ENCODE data around the gene GOLGA8N. TPM values are rescaled to one million over a fixed set of nuclear protein-coding genes. Genes with fewer than 3 reads are reported as not detected.
"Not testable (repeated sequence)": the region's sequence is repeated elsewhere in the genome, so short reads cannot be mapped to it uniquely, and the experiment has no call there.

The GOLGA8N gene
- 6.2 and 47.5 TPM in 2 replicates for total RNA-seq
- polyA plus RNA-seq (2012): 13.4 TPM

DNA sequence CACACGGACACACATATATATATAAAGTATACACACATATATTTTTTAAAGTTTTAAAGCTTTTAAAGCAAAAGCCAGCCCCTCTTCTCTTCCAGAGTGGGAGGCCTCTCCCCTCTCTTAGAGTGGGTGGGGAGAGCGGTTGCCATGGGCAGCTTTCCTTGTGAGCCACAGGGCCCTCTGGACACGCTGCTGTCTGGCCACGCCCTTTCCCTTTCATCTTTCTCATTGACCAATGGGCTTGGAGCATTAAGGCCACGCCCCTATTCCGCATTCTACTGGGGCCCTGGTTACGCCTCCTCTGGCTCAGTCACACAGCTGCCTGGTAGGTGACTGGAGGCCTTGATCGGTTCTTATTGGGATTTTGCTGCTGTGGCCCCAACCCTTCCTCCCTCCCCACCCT, at the start of gene GOLGA8N:
Gene GOLGA8N (plus strand): TSS at position 306 of the 400 bp plus-strand sequence.
- DNase-seq (ENCODE audit: low read depth): not testable (repeated sequence)

DNA sequence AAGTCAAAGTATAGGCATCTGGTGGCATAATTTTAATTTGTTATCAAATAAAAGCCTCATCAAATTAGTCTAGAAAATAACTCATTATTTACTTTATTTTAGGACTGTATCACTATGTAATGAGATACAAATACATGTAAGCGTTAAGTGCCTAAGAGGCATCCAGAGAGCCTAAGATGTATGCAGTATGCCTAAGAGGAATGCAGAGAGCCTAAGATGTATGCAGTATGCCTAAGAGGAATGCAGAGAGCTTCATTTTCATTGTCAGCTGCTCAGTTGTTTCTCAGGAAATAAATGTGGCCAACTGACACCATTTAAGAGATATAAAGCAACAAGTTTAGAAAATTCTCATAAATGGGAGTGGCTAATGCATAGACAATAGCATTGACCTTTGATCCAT, 49.8 kb upstream of the GOLGA8N start:
- not testable (repeated sequence) for DNase-seq (ENCODE audit: low read depth)

DNA sequence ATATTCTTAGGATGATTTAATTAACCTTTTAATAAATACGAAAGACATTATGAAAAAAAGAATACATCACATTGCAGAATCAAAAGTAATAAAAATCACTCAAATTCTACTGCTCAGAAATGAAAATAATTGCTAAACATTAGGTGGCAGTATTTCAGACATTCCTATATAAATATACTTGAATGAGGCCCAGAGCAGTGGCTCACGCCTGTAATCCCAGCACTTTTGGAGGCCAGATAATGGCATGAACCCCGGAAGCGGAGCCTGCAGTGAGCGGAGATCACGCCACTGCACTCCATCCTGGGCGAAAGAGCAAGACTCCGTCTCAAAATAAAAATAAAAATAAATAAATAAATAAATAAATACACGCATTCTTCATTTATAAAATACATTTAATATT, 48.1 kb upstream of the GOLGA8N start:
- DNase-seq (ENCODE audit: low read depth): not testable (repeated sequence)

DNA sequence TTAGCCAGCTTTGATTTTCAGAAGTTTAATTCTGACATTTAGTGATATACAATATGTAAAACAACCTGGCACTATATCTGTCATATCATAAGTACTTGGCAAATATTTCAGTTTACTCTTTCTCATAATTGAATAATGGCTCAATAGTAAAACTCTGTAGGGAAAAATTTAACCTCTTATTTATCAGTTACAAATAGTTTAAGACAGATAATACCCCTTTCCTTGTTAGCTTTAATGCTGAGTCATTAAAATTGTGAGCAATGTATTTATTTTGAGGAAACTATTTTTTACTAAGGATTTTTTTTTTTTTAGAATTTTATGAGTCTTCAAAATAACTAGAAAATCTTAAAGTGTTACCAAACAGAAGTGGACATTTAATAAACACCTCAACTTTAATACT, 38.7 kb upstream of the GOLGA8N start:
- not testable (repeated sequence) for DNase-seq (ENCODE audit: low read depth)

DNA sequence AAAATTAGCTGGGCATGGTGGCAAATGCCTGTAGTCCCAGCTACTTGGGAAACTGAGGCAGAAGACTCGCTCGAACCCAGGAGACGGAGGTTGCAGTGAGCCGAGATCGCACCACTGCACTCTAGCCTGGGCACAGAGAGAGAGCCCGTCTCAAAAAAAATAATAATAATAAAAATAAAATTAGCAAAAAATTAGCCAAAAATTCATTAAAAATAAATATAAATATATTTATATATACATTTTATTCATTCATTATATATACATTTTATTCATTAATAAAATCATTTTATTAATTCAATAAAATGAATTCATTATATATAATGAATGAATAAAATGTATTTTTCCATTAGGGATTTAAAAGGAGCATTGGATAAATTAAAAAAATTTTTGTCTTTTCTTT, 31.1 kb upstream of the GOLGA8N start:
- DNase-seq (ENCODE audit: low read depth): not testable (repeated sequence)

DNA sequence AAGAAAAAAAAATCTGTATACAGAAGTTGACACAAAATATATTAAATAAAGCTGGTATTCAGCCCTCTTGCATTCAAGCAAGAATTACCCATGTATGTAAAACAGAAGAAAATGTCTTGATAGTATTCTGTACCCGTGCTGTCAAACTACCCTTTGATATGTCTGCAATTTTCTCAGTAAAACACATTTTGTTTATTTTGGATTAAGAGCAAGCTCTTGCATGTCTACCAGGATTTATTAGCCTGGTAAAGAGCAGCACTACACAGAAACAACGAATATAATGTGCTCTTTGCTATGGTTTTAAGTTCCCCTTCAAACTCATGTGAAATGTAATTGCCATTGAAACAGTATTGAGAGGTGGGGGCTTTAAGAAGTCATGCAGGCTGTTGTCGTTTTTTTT, 24.3 kb upstream of the GOLGA8N start:
- not testable (repeated sequence) for DNase-seq (ENCODE audit: low read depth)

DNA sequence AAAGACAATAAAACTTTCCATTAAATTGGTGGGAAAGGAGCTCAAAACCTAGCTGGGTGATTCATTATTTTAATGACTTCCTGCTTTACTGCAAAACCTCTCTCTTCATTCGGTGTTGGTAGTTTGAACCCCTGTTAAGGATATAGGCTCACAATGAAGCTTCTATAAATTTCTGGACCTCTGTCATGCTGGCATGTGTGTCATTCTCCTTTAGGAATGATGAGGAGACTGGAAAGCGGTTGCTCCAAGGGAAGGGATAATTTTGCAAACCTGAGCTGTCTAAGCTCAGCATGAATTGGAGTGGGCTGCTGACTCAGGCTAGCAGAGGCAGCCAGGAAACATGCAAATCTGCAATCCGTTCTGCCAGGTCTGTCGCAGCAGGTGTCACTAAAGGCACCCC, 14.8 kb upstream of the GOLGA8N start:
- not testable (repeated sequence) for DNase-seq (ENCODE audit: low read depth)

DNA sequence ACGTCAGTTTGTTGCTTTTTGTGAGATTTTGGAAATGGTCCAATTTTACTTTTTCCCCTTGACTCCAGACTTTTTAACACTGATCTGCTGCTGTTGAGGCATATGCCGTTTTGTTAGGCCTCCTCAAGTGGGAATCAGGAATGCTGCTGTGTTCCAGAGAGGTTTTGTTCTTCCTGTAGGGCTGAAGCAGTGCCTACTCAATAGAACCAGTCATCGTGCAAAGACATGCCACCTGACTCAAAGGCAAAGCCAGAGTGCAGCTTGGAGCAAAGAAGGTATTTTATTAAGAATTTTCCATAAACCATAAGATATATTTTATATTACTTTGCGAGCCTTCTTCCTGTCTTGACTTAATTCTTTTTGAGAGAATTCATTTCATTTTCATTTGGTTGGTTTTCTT, 7.4 kb upstream of the GOLGA8N start:
- not testable (repeated sequence) for DNase-seq (ENCODE audit: low read depth)

DNA sequence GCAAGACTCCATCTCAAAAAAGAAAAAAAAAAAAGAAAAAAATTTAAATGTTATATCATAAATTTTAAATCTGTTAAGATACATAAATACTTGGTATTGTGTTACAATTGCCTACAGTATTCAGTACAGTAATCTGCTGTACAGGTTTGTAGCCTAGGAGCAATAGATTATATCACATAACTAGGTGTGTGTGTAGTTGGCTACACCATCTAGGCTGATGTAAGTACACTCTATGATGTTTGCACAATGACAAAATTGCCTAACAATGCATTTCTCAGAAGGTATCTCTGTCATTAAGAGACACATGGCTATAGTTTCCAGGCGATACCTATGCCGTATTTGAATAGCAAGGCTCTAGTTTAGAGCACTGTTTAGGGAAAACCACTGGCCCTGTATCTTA, 16.3 kb downstream of the GOLGA8N start:
- not testable (repeated sequence) for DNase-seq (ENCODE audit: low read depth)

DNA sequence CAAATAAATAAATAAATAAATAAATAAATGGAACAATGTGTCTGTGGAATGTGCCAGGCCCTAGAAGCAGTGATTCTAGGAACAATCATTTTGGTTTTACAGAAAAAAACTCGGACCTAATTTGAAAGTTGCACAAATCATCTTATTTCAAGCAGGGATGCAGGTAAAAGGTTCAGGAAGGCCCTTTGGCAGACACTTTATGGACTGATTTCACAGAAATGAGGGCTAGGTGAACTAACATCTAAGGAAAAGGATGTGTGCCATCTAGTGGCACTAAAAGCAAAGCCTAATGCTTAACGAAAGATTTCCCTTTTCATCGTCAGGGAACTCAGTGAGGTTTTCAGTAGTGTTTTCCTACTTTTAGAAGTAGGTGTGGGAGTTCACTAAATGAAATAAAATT, 17.5 kb downstream of the GOLGA8N start:
- DNase-seq (ENCODE audit: low read depth): peak; percentile 37

DNA sequence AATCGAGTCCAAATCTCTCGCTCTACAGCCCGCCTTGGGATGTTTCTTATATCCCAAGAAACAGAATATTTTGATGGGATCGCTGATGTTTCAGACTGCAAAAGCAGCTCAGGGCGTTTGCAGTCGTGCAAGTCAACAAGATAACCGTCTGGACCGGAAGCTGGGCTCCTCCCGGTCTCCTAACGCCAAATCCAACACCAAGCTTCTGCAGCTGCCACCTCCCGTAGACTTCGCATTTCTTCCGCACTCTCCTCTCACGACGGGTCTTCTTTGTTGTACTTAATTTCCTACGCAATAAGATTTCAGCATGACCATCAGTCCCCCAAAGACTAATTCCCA, 21.4 kb downstream of the GOLGA8N start:
- not testable (repeated sequence) for DNase-seq (ENCODE audit: low read depth)

DNA sequence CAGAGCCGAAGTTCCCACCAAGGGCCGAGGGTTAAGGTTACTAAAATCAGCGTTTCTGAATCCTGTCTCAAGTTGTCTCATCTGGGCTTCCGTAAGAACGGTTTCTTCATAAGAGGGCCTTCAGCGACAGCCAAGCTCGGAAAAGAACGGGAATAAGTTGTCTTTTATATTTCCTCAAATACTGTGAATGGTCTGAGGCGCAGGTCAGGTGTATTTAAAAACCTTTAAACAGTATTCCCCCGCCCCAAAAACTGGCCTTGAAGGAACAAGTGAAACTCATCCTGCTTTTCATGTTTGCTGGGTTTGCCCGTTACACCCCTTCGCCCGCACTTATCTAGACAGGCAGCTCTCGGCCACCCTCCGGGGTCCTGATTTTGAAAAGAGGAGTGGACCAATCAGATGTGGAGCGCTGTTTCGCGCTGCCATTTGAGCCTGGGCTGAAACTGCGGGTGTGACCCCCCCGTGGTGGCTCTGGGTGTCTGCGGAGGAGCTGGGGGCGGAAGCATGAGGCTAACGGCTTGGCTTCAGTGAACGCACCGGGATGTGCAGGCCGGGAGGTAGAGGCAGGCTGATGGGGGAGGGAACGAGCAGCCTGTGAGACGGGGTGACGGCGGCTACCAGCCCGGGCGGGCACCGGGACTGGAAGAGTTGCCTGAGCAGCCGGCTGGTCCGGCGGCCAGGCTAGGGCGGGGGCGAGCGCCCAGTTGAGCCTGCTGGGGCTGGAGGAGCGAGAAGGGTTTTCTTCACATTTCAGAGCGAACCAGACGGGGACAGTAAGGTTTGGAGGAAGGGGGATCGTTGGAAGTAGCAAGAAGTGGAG, 22.0 kb downstream of the GOLGA8N start, which contains the start of gene ARHGAP11A:
Gene ARHGAP11A (plus strand): TSS at position 454 of the 820 bp plus-strand sequence. CDS start 708 bp downstream, outside the sequence.
- peak; percentile 82 for DNase-seq (ENCODE audit: low read depth)

DNA sequence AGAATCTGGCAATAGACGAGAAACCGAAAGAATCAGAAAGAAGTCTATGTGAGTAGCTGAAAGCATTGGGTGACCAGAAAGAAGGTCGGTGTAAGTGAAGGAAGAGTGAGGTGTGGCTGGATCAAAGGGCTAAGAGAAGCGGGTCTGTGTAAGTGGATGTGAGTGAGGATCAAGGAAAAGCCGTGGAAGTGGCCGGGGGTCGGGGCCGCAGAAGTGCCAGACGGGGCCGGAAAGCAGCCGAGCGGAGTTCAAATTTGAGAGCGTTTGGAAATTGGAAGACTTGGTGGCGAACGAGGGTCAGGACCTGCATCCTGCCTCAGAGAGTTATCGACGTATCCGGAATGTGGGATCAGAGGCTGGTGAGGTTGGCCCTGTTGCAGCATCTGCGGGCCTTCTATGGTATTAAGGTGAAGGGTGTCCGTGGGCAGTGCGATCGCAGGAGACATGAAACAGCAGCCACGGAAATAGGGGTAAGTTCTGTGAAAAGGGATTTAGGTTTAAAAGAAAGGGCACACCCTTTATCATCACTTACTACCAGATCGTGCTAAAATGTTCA, 22.7 kb downstream of the GOLGA8N start:
- not testable (repeated sequence) for DNase-seq (ENCODE audit: low read depth)

DNA sequence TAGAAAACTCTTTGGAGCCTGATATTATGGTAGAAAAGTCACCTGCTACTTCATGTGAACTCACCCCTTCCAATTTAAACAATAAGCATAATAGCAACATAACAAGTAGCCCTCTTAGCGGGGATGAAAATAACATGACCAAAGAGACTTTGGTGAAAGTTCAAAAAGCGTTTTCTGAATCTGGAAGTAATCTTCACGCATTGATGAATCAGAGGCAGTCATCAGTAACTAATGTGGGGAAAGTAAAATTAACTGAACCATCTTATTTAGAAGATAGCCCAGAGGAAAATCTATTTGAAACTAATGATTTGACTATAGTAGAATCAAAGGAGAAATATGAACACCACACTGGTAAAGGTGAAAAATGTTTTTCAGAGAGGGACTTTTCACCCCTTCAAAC, 43.2 kb downstream of the GOLGA8N start:
- no peak for DNase-seq (ENCODE audit: low read depth)

DNA sequence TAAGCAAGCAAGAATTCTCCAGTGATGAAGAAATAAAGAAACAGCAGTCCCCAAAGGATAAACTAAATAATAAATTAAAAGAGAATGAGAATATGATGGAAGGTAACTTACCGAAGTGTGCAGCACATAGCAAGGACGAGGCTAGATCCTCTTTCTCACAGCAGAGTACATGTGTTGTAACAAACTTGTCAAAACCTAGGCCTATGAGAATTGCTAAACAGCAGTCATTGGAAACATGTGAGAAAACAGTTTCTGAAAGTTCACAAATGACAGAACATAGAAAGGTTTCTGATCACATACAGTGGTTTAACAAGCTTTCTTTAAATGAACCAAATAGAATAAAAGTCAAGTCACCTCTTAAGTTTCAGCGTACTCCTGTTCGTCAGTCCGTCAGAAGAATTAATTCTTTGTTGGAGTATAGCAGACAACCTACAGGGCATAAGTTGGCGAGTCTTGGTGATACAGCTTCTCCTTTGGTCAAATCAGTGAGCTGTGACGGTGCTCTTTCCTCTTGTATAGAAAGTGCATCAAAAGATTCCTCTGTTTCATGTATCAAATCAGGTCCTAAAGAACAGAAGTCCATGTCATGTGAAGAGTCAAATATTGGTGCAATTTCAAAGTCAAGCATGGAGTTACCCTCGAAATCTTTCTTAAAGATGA, 43.8 kb downstream of the GOLGA8N start:
- no peak for DNase-seq (ENCODE audit: low read depth)

DNA sequence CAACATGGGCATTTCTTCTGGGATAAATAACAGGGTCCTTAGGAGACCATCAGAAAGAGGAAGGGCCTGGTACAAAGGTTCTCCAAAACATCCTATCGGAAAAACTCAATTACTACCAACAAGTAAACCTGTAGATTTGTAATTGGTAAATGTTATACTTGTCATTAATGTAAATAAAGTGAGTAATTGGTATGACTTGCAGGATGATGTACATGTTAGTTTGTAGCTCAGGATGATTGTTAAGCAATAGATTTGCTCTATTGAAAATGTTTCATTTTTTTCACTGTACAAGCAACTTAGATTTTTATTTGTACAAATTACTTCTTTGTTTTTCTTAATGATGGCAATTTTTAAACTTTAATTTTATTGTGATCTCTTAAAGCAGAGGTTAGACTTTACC, 44.4 kb downstream of the GOLGA8N start:
- DNase-seq (ENCODE audit: low read depth): no peak

DNA sequence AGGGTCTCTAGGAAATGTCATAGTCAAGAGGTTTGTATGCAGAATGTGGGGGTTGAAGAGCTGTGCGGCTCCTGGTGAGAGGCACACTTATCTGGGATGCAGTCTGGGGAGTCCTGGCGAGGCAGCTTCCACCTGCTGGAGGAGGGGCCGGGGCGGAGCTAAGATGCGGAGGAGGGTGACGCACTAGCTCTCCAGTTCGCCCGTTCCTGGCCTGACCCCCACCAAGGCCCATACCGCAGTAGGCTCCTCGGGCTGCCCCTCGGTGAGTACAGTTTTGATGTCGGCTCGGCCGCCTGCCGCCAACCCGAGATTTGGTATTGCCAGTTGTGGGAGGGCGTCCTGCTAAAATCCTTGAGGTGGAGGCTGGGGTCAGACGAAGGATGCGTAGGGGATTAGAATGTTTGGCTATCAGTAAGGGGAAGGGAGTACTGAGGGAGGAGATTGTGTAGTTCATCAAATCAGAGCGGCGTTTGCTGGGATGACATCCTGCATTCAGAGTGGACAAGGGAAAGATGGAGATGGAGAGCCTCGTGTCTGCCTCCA, 48.3 kb downstream of the GOLGA8N start, which contains the start of gene SCG5:
Gene SCG5 (plus strand): TSS at position 194 of the 543 bp plus-strand sequence. CDS start 1,883 bp downstream, outside the sequence.
- DNase-seq (ENCODE audit: low read depth): no peak

DNA sequence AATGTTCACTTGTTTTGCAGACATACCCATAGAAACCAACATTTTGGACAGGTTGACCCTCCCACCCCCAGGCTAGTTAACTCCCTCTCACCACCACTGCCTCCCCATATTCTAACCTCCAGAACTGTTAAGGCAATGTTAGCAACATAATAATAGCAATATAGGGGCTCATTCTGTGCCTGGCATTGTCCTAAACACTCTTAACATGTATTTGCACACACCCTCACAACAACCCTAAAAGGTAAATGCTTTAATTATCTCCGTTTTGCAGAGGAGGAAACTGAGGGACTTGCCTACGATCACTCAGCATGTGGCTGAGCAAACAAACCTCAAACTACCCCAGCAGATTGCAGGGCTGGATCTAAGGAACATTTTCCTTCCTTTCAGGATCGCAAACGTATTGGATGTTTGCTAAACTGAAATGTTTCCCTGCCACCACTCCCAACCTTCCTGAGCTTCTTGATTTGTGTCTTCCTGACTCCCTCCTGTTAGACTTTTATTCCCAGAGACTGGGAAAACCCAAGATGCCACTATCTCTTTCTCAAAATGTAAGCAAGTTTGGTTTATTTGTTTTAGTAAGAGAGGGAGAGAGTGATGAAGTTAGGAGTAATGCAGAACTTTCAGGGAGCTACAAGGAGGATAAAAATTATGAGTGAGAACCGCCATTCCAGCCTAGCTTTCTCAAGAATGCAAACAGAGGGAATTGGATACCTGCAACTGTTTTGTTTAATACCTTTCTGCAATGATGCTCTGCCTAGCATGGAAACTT, 49.6 kb downstream of the GOLGA8N start:
- no peak for DNase-seq (ENCODE audit: low read depth)

DNA sequence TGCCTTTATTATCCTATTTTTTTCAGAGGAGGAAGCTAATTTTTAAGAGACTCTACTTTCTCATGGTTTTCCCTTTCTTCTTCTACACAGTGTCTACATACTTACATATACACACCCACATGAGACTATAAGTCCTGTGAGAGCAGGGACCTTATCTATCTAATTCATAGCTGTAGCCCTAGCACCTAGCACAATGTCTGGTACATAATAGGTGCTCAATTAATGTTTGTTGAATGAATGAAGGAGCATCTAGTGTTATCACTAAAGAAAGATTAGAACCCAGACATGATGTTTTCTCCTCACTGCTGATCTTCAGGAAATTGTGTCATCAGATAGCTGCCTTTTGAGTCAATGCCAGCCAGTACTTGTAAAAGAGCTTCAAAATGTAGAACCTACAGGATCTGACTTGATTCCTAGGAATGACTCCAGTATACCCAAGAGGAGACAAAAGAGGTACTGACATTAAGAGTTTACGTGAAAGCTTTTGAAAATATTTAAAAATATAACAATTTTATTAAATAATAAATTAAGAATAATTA, 50.7 kb downstream of the GOLGA8N start:
- DNase-seq (ENCODE audit: low read depth): no peak

DNA sequence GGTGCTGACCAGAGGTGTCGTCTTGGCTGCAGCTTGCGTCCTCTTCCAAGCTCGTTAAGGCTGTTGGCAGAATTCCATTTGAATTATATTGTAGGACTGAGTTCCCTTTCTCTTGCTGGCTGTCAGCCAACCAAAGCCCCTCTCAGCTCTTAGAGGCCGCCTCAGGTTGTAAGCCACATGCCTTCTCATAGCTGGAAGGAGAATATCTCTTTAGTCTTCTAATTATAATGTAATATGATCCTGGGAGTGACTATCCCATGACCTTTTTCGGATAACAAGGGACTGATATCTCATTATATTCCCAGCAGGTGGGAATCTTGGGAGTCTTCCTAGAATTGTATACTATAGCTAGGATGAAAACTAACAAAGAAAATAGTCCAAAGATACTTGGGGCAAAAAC, 53.0 kb downstream of the GOLGA8N start:
- no peak for DNase-seq (ENCODE audit: low read depth)

DNA sequence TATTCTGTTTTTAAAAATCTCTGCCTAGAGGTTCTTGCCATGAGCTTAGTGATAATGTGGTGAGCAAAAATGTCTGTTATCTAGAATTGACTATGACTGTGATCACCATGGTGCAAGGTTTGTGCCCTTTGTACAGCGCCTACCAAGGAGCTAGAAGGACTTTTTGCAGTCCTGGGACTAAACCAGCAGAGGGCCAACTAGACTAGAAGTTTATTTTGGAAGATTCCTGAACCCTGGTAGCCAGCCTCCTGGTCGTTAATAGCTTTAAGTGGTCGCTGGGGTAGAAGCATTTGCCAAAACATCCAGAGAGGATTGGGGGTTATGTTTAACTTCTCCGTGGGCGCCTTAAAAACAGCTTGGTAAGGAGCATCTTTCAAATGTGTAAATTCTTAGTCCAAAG, 56.1 kb downstream of the GOLGA8N start:
- peak; percentile 47 for DNase-seq (ENCODE audit: low read depth)
